H1 (cell line): ENCODE measurements around the gene TCTN3. TPM values are rescaled to one million over a fixed set of nuclear protein-coding genes. Genes with fewer than 3 reads are reported as not detected.

Experiments
- RFX5 ChIP-seq: IDR thresholded peaks from 2 replicates; pipeline ENCODE4 v1.6.1; 2011; ENCODE audit warnings: low read depth, low read length, improper control_type of control experiment, borderline replicate concordance
- SAP30 ChIP-seq: fragments of 300-600 bp; sonication (generic); IDR thresholded peaks from 2 replicates; pipeline ENCODE4 v1.7.1; 2012; ENCODE audit warnings: low read length, moderate library complexity, mild to moderate bottlenecking, inconsistent platforms; ENCODE audit not compliant: insufficient read depth, insufficient replicate concordance
- polyA plus RNA-seq, 7 experiments: library from polyadenylated mRNA; depleted of rRNA in 3 of 7; stranded (reverse) in 5 of 7; unstranded in 2 of 7; fragments of >200 nt in 5 of 7; fragments of 200-250 nt in 2 of 7; gene quantifications; 1 replicate in 5 of 7; 2 replicates in 1 of 7; 4 replicates in 1 of 7; pipeline versions ENCODE4 v1.2.1 to v1.2.3, GENCODE V29; 2011 to 2013; ENCODE audit warnings: missing spikeins in 2 of 7, mixed read lengths in 2 of 7
- total RNA-seq: library from RNA; stranded (reverse); fragmentation: NEBNext Ultra II Directional; extraction: Animal tissue kit (Norgen Biotek cat#: 25700); gene quantifications from 2 replicates; pipeline ENCODE4 v1.2.1, GENCODE V29; 2021

TCTN3 gene
- total and polyA plus RNA-seq, 2 of the 8 experiments (the other 6 are each of a cell fraction or from before 2014, with no cell fraction given): 34.7 to 39.8 TPM

- TF ChIP-seq SAP30 (no peak), RFX5 (no peak)
These were observed 75.6 kb downstream of the TCTN3 start (continued) for GRCh38 chr10:95618101-95618500.
